K562 (cell line): ENCODE measurements around the gene COX7A1. TPM values are rescaled to one million over a fixed set of nuclear protein-coding genes. Genes with fewer than 3 reads are reported as not detected.

Source experiments
- ATAC-seq: fragments of 200-7000 bp; cut with Tn5 transposase; 3 replicates; pipeline ENCODE4 v1.9.1; 2020; ENCODE audit warnings: moderate library complexity
- BruUV-seq: library from RNA; stranded (reverse); fragments of 400-500 nt; replicated peaks from 2 replicates; lab custom pipeline; 2021; lab: Mats Ljungman, UMichigan
- CTCF ChIA-PET: fragments of 300-600 bp; formaldehyde crosslinking; extraction: SDS; loops from one replicate; lab custom pipeline; 2021; ENCODE audit warnings: low intra/inter-chr PET ratio; lab: Yijun Ruan, JAX
- POLR2A ChIA-PET: fragments of 300-600, 350-650 bp; sonication (Branson Sonifier 250); formaldehyde crosslinking; extraction: SDS; loops from one replicate; lab custom pipeline; 2021; ENCODE audit warnings: antibody characterized with exemption, inconsistent platforms; lab: Yijun Ruan, JAX
- DNase-seq, 4 experiments: peaks; one replicate each; pipeline versions ENCODE4 v3.0.0 to v3.0.0-alpha.2; 2011 to 2018; ENCODE audit warnings: low spot score in 3 of 4, mixed read lengths in 3 of 4; ENCODE audit errors: extremely low read depth in 1 of 4
- FAIRE-seq: peaks from 2 replicates; lab custom pipeline; 2011; peaks lifted over from hg19 to GRCh38; lab: Jason Lieb, UNC
- H2AFZ ChIP-seq: 2 replicates; pipeline ENCODE4 v1.6.0; 2011; ENCODE audit warnings: low read depth, low read length, control low read depth, inconsistent platforms
- H3K27ac ChIP-seq: fragments of 200-600 bp; 3 replicates; pipeline ENCODE4 v1.8.0; 2011; ENCODE audit warnings: low read depth, mild to moderate bottlenecking, control low read depth, inconsistent platforms, low read length, moderate library complexity, mixed read lengths; ENCODE audit errors: extremely low read depth
- H3K27me3 ChIP-seq, 2 experiments: fragments of 300-600 bp in 1 of 2; 2 replicates in 1 of 2; 3 replicates in 1 of 2; pipeline versions ENCODE4 v1.6.0 to v1.8.0; 2011; ENCODE audit warnings: inconsistent platforms in 2 of 2, low read length in 2 of 2, mild to moderate bottlenecking in 1 of 2, mixed read lengths in 1 of 2, moderate library complexity in 1 of 2; ENCODE audit not compliant: control insufficient read depth in 2 of 2, insufficient read depth in 2 of 2
- H3K36me3 ChIP-seq: fragments of 300-600 bp; 3 replicates; pipeline ENCODE4 v1.8.0; 2011; ENCODE audit warnings: mild to moderate bottlenecking, low read length, inconsistent platforms; ENCODE audit not compliant: control insufficient read depth, insufficient read depth
- H3K4me1 ChIP-seq, 2 experiments: fragments of 200-600 bp in 1 of 2; replicated peaks in 1 of 2; 2 replicates in 1 of 2; 3 replicates in 1 of 2; pipeline versions ENCODE4 v1.5.1 to v1.8.0; 2011; ENCODE audit warnings: inconsistent platforms in 2 of 2, low read length in 2 of 2, mild to moderate bottlenecking in 1 of 2, mixed read lengths in 1 of 2, moderate library complexity in 1 of 2; ENCODE audit not compliant: control insufficient read depth in 2 of 2, insufficient read depth in 2 of 2
- H3K4me2 ChIP-seq: 2 replicates; pipeline ENCODE4 v1.6.1; 2011; ENCODE audit warnings: low read length, control low read depth, inconsistent platforms, mixed read lengths; ENCODE audit not compliant: insufficient read depth
- H3K4me3 ChIP-seq: fragments of 200-600 bp; sonication (generic), shearing (Covaris generic); 2 replicates; pipeline ENCODE4 v1.5.1; 2016; ENCODE audit warnings: control low read depth, inconsistent platforms
- H3K79me2 ChIP-seq: fragments of 200-600 bp; 3 replicates; pipeline ENCODE4 v1.8.0; 2011; ENCODE audit warnings: low read length, inconsistent platforms; ENCODE audit not compliant: control insufficient read depth, insufficient read depth
- H3K9ac ChIP-seq, 2 experiments: 2 replicates each; pipeline versions ENCODE4 v1.6.0 to v1.6.1; 2011; ENCODE audit warnings: low read depth in 2 of 2, low read length in 2 of 2, control low read depth in 1 of 2, inconsistent platforms in 1 of 2, mild to moderate bottlenecking in 1 of 2, mixed read lengths in 1 of 2; ENCODE audit not compliant: insufficient read depth in 1 of 2
- H3K9me1 ChIP-seq: one replicate; pipeline ENCODE4 v1.6.0; 2011; ENCODE audit warnings: inconsistent platforms, mild to moderate bottlenecking, low read length, moderate library complexity; ENCODE audit not compliant: control insufficient read depth, insufficient read depth
- H3K9me3 ChIP-seq: replicated peaks from 2 replicates; pipeline ENCODE4 v1.5.1; 2011; ENCODE audit warnings: low read depth, low read length, inconsistent platforms; ENCODE audit not compliant: control insufficient read depth, insufficient read depth
- H4K20me1 ChIP-seq: replicated peaks from 2 replicates; pipeline ENCODE4 v1.6.1; 2011; ENCODE audit warnings: low read length, inconsistent platforms, mixed read lengths; ENCODE audit not compliant: control insufficient read depth, insufficient read depth
- C11orf30 ChIP-seq: fragments of 450-650 bp; IDR thresholded peaks from 2 replicates; pipeline ENCODE4 v1.6.1; 2016; ENCODE audit warnings: low read depth, mild to moderate bottlenecking
- GABPB1 ChIP-seq: sonication (generic); formaldehyde crosslinking; IDR thresholded peaks from 2 replicates; pipeline ENCODE4 v1.8.0; 2022; ENCODE audit warnings: mild to moderate bottlenecking, missing genetic modification reagents
- IRF2 ChIP-seq: sonication (generic); formaldehyde crosslinking; IDR thresholded peaks from 2 replicates; pipeline ENCODE4 v1.8.1; 2022; ENCODE audit warnings: mild to moderate bottlenecking, missing genetic modification reagents
- ZNF589 ChIP-seq: fragments of 200-800 bp; sonication (Bioruptor generic); IDR thresholded peaks from 2 replicates; pipeline ENCODE4 v1.6.1; 2016; ENCODE audit warnings: low read depth, missing genetic modification characterization, missing compliant biosample characterization
- WGBS: fragments of 100-300 bp; shearing (Covaris generic); methylation state at CpG from one replicate; pipeline ENCODE4 v1.1.6; 2016; ENCODE audit warnings: low coverage, mixed read lengths; ENCODE audit not compliant: insufficient coverage; ENCODE audit errors: missing lambda C conversion rate; 5-methylcytosine and 5-hydroxymethylcytosine counted together
- in situ Hi-C: fragments of 300-500 bp; cut with MboI; formaldehyde crosslinking; loops from 4 replicates; pipeline ENCODE4 v1.15.0; 2018; ENCODE audit warnings: inconsistent platforms, mixed read lengths
- intact Hi-C: fragments of 100-400 bp; cut with micrococcal nuclease; formaldehyde crosslinking; loops from 2 replicates; pipeline ENCODE4 v1.14.2; 2022
- polyA plus RNA-seq, 8 experiments: library from polyadenylated mRNA; depleted of rRNA in 4 of 8; stranded (reverse) in 5 of 8; unstranded in 3 of 8; fragments of >200 nt; fragmentation: Nextera tagmentation in 2 of 8; fragmentation: Illumina TruSeq in 1 of 8; extraction: Ambion mirVana in 2 of 8; extraction: Trizol in 1 of 8; gene quantifications; 2 replicates each; pipeline versions ENCODE4 v1.2.1 to v1.2.3, GENCODE V29; 2011 to 2014; ENCODE audit warnings: inconsistent platforms in 1 of 8, missing spikeins in 1 of 8
- total RNA-seq, 7 experiments: library from RNA; depleted of rRNA in 6 of 7; stranded (reverse); fragments of >200 nt in 6 of 7; fragmentation: Illumina TruSeq in 2 of 7; extraction: Trizol in 2 of 7; gene quantifications; 2 replicates each; pipeline versions ENCODE4 v1.2.1 to v1.2.3, GENCODE V29; 2011 to 2021; ENCODE audit warnings: low replicate concordance in 1 of 7
- TF ChIP-seq, protein P1 (sequence below): fragments of 150-350 bp; conservative IDR thresholded peaks from 2 replicates; pipeline ENCODE4 v1.6.1; 2014; ENCODE audit warnings: low read length
- TF ChIP-seq, protein P2 (sequence below): sonication (generic); formaldehyde crosslinking; IDR thresholded peaks from 2 replicates; pipeline ENCODE4 v1.8.0; 2023; ENCODE audit warnings: mild to moderate bottlenecking, missing genetic modification reagents
- TF ChIP-seq, protein P3 (sequence below): IDR thresholded peaks from 2 replicates; pipeline ENCODE4 v1.6.1; 2016; ENCODE audit warnings: missing genetic modification characterization, missing compliant biosample characterization

Gene COX7A1
- total and polyA plus RNA-seq, 9 of the 15 experiments (the other 6 are each of a cell fraction or from before 2014, with no cell fraction given): 0.08 TPM; not detected in 8

DNA sequence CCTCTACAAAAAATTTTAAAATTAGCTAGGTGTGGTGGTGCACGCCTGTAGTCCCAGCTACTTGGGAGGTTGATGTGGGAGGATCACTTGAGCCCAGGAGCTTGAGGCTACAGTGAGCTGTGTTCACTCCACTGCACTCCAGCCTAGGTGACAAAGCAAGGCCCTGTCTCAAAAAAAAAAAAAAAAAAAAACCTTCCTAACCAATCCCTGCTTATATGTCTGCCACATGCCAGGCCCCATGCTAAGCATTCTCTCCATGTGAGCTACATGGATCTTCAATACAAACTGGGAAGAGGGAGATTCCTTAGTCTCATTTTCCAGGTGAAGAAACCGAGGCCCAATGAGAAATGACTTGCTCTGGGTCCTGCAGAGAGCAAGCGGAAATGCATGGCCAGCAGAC is 43.6 kb downstream of the COX7A1 start:
- H3K9ac ChIP-seq: no peak overlapping the region
- TF ChIP-seq ZNF589 (no peak), C11orf30 (no peak), GABPB1 (CRISPR knock-in tag) (no peak), IRF2 (CRISPR knock-in tag) (no peak)
- TF ChIP-seq, protein P1, sequence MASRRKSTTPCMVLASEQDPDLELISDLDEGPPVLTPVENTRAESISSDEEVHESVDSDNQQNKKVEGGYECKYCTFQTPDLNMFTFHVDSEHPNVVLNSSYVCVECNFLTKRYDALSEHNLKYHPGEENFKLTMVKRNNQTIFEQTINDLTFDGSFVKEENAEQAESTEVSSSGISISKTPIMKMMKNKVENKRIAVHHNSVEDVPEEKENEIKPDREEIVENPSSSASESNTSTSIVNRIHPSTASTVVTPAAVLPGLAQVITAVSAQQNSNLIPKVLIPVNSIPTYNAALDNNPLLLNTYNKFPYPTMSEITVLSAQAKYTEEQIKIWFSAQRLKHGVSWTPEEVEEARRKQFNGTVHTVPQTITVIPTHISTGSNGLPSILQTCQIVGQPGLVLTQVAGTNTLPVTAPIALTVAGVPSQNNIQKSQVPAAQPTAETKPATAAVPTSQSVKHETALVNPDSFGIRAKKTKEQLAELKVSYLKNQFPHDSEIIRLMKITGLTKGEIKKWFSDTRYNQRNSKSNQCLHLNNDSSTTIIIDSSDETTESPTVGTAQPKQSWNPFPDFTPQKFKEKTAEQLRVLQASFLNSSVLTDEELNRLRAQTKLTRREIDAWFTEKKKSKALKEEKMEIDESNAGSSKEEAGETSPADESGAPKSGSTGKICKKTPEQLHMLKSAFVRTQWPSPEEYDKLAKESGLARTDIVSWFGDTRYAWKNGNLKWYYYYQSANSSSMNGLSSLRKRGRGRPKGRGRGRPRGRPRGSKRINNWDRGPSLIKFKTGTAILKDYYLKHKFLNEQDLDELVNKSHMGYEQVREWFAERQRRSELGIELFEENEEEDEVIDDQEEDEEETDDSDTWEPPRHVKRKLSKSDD: no peak
- TF ChIP-seq, protein P2, sequence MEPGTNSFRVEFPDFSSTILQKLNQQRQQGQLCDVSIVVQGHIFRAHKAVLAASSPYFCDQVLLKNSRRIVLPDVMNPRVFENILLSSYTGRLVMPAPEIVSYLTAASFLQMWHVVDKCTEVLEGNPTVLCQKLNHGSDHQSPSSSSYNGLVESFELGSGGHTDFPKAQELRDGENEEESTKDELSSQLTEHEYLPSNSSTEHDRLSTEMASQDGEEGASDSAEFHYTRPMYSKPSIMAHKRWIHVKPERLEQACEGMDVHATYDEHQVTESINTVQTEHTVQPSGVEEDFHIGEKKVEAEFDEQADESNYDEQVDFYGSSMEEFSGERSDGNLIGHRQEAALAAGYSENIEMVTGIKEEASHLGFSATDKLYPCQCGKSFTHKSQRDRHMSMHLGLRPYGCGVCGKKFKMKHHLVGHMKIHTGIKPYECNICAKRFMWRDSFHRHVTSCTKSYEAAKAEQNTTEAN (CRISPR knock-in tag): no peak
- TF ChIP-seq, protein P3, sequence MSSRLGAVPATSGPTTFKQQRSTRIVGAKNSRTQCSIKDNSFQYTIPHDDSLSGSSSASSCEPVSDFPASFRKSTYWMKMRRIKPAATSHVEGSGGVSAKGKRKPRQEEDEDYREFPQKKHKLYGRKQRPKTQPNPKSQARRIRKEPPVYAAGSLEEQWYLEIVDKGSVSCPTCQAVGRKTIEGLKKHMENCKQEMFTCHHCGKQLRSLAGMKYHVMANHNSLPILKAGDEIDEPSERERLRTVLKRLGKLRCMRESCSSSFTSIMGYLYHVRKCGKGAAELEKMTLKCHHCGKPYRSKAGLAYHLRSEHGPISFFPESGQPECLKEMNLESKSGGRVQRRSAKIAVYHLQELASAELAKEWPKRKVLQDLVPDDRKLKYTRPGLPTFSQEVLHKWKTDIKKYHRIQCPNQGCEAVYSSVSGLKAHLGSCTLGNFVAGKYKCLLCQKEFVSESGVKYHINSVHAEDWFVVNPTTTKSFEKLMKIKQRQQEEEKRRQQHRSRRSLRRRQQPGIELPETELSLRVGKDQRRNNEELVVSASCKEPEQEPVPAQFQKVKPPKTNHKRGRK (tag): no peak
- TF ChIP-seq, all 486 proteins: peak for 0
- H3K36me3 ChIP-seq: peaks cover 52% of the 10 kb centered on the region
- WGBS: 92% methylated on average over 3 of the region's 3 CpGs
- BruUV-seq: no TSS peak
- no peak for FAIRE-seq
- H3K4me2 ChIP-seq: no peak overlapping the region
- peaks cover 4% of the 10 kb centered on the region for H3K9me1 ChIP-seq
- no peak overlapping the region for H3K4me3 ChIP-seq
- ChIA-PET POLR2A (interaction anchor here (1.0 to 2.1 kb wide), 2 partner anchors 11 to 55 kb away, joined by 3 to 6 read pairs; partner anchors contain the start of gene THAP8), CTCF (no interaction called here)
- peaks cover 4% of the 10 kb centered on the region for H3K79me2 ChIP-seq
- intact Hi-C loops (no loop called here), in situ Hi-C loops (no loop called here)
- ATAC-seq: no peak
- H4K20me1 ChIP-seq: no peaks in the 10 kb centered on the region; the same call in 1 of the 2 replicates
- H3K9me3 ChIP-seq: no peaks in the 10 kb centered on the region
- H2AFZ ChIP-seq: no peak overlapping the region
- DNase-seq: no peak
- no peaks in the 10 kb centered on the region for H3K27me3 ChIP-seq
- peaks cover 12 to 38% of the 10 kb centered on the region in 2 experiments; a peak in 4 of 5 replicates for H3K4me1 ChIP-seq
- no peak overlapping the region for H3K27ac ChIP-seq
